Cortex of kidney (tissue), 1 donor: ENCODE results near the gene RHBDF2.

Experiments used
- DNase-seq: peaks from one replicate; lab custom pipeline; 2025; lab: John Stamatoyannopoulos, UW

RHBDF2 gene

GRCh38 chr17:76501827-76502307 is 644 bp upstream of the RHBDF2 start:
- DNase-seq = no peak

- no peak for DNase-seq
These were observed 541 bp downstream of the RHBDF2 start for GRCh38 chr17:76500747-76501017.

- no peak for DNase-seq
These were observed 1.0 kb downstream of the RHBDF2 start for GRCh38 chr17:76500074-76500746.

GRCh38 chr17:76499267-76499667 is 2.0 kb downstream of the RHBDF2 start:
- DNase-seq = no peak

- DNase-seq = no peak
These were observed 2.4 kb downstream of the RHBDF2 start for GRCh38 chr17:76498876-76499251.

GRCh38 chr17:76497979-76498875 is 3.0 kb downstream of the RHBDF2 start:
- DNase-seq = no peak

- DNase-seq = no peak
These were observed 3.6 kb downstream of the RHBDF2 start for GRCh38 chr17:76497699-76497978.

GRCh38 chr17:76496464-76496863 is 4.8 kb downstream of the RHBDF2 start:
- DNase-seq = no peak

- no peak for DNase-seq
These were observed 5.4 kb downstream of the RHBDF2 start for GRCh38 chr17:76495663-76496400.

- no peak for DNase-seq
These were observed 7.6 kb downstream of the RHBDF2 start for GRCh38 chr17:76493505-76494167.

- no peak for DNase-seq
These were observed 8.2 kb downstream of the RHBDF2 start for GRCh38 chr17:76492989-76493501.

- no peak for DNase-seq
These were observed 8.9 kb downstream of the RHBDF2 start for GRCh38 chr17:76492123-76492988.

GRCh38 chr17:76491271-76492122 is 9.7 kb downstream of the RHBDF2 start:
- DNase-seq = no peak

GRCh38 chr17:76490112-76490710 is 11.0 kb downstream of the RHBDF2 start:
- no peak for DNase-seq

GRCh38 chr17:76487451-76488192 is 13.6 kb downstream of the RHBDF2 start:
- no peak for DNase-seq

- DNase-seq = no peak
These were observed 15.7 kb downstream of the RHBDF2 start for GRCh38 chr17:76485569-76485968.

- no peak for DNase-seq
These were observed 16.9 kb downstream of the RHBDF2 start for GRCh38 chr17:76484228-76484725.

- no peak for DNase-seq
These were observed 20.1 kb downstream of the RHBDF2 start for GRCh38 chr17:76481071-76481655.

GRCh38 chr17:76480632-76481031 is 20.6 kb downstream of the RHBDF2 start:
- no peak for DNase-seq
